ENCODE measurements around the gene PPCDC. TPM values are rescaled to one million over a fixed set of nuclear protein-coding genes. Genes with fewer than 3 reads are reported as not detected.
A peak's percentile ranks its signal among the peaks of the same experiment; 100 is the strongest.

The PPCDC gene, protein sequence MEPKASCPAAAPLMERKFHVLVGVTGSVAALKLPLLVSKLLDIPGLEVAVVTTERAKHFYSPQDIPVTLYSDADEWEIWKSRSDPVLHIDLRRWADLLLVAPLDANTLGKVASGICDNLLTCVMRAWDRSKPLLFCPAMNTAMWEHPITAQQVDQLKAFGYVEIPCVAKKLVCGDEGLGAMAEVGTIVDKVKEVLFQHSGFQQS
- total RNA-seq (2013; cell fraction: nucleolus; rRNA removed): 112 and 121 TPM in 2 replicates
- 42.7 and 45.0 TPM in 2 replicates for total RNA-seq (2014; rRNA removed)
- total RNA-seq (2014; rRNA removed; fragmentation: Illumina TruSeq; extraction: Trizol): 29.4 and 32.5 TPM in 2 replicates
- 40.2 and 43.3 TPM in 2 replicates for total RNA-seq (2021)
- polyA plus RNA-seq (2011; ENCODE audit: low read depth): 25.0 TPM
- 27.9 and 44.7 TPM in 2 replicates for polyA plus RNA-seq (2011; rRNA removed)
- 61.6 and 76.5 TPM in 2 replicates for polyA plus RNA-seq (2011; cell fraction: cytosol; rRNA removed)
- polyA plus RNA-seq (2011; cell fraction: nucleus; rRNA removed): 83.3 and 92.0 TPM in 2 replicates
- polyA plus RNA-seq (2012): 27.6 and 38.4 TPM in 2 replicates
- 32.9 and 35.7 TPM in 2 replicates for polyA plus RNA-seq (2014; fragmentation: Illumina TruSeq; extraction: Trizol)
- polyA plus RNA-seq (2014; fragmentation: Nextera tagmentation; extraction: Ambion mirVana): 100 to 1,000 TPM in 1 of 2 experiments, 10 to 100 TPM in 1; 92.0 to 135 TPM
- 68.2 and 69.9 TPM in 2 replicates for polyA plus RNA-seq (2014; rRNA removed)
- polyA plus RNA-seq (2016; fragmentation: Nextera tagmentation; extraction: Ambion mirVana): 10 to 100 TPM; 65.4 to 67.9 TPM
- 37.2 and 70.2 TPM in 2 replicates for polyA minus RNA-seq (2011; rRNA and poly(A)+ RNA removed)
- polyA minus RNA-seq (2011; cell fraction: cytosol; rRNA and poly(A)+ RNA removed): 8.8 and 18.7 TPM in 2 replicates
- polyA minus RNA-seq (2011; cell fraction: nucleus; rRNA and poly(A)+ RNA removed): 51.0 and 104 TPM in 2 replicates
- Bru-seq, nascent RNA: percentile 76 among the genes with signal in this experiment
- BruChase-seq, experiment 1, labeled RNA remaining after a 6-hour chase: percentile 68 among the genes with signal in this experiment
- BruChase-seq, experiment 2, labeled RNA remaining after a 2-hour chase: percentile 67 among the genes with signal in this experiment
- long read RNA-seq, experiment 1, transcript PPCDC-201 (6 exons, 2,250 nt): minor isoform, 7 of 26 reads
- long read RNA-seq, experiment 1, transcript PPCDC-205 (4 exons, 1,149 nt): major isoform, 8 of 26 reads
- long read RNA-seq, experiment 1, partial matches to known transcripts: 3 of 26 reads
- long read RNA-seq, experiment 1, other reads (novel, unspliced or antisense): 5 of 26 reads
- long read RNA-seq, experiment 2, transcript PPCDC-211 (5 exons, 464 nt): minor isoform, 5 of 78 reads
- long read RNA-seq, experiment 2, transcript PPCDC-205 (4 exons, 1,149 nt): major isoform, 23 of 78 reads
- long read RNA-seq, experiment 2, transcript PPCDC-201 (6 exons, 2,250 nt): major isoform, 23 of 78 reads
- long read RNA-seq, experiment 2, partial matches to known transcripts: 15 of 78 reads
- long read RNA-seq, experiment 2, other reads (novel, unspliced or antisense): 10 of 78 reads

DNA sequence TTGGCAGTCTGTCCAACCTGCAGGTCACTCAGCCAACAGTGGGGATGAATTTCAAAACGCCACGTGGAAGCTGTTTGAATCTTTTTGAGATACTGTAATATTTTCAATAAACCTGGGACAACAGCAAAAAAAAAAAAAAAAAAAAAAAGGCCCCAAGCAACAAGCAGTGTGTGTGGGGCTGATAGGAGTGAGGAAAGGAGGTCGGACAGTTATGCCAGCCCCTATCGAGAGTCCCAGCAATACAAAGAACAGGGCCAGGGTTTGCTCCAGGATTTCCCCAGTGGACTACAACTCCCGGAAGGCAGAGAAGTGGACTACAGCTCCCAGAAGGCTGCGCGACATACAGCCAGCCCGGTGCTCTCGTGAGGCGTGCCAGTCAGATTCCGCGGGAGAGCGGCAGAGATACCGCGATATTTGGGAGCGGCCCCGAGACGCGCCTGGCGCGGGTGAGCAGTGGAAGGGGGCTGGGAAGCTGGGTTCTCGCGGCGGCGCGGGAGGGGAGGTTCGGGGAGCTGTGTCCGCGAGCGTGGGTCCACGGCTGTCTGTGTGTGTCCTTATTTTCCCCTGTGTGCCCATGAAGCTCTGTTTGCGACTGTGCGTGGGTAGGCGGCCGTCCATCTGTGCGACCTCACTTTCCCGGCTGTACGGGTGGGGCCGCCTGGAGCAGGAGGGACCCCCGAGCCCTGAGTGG, at the start of gene PPCDC:
PPCDC (plus strand) TSS at position 410 of the 691 bp plus-strand sequence. CDS start 4,729 bp downstream, outside the sequence.
- intact Hi-C loops (cut with micrococcal nuclease; ENCODE audit: unreplicated experiment): loop anchor here (5.0 kb wide), 1 partner anchor 429 kb away; the partner anchor contains the start of gene SIN3A
- peak; percentile 87 for FAIRE-seq
- H3K79me2 ChIP-seq (ENCODE audit: control insufficient read depth, insufficient read depth, low read length): peaks cover 16% of the 10 kb centered on the region
- peak within 1 kb of the TSS; percentile 100 for H3K9ac ChIP-seq (ENCODE audit: control insufficient read depth, insufficient read depth, low read length)
- in situ Hi-C loops (cut with MboI): loop anchor here (10.0 to 25.0 kb wide), 2 partner anchors 281 to 639 kb away; no protein-coding TSS in a partner anchor
- H3K4me3 ChIP-seq: peak within 1 kb of the TSS; percentile 86
- H3K4me2 ChIP-seq (ENCODE audit: control insufficient read depth, insufficient read depth): peak within 1 kb of the TSS; percentile 93
- peak; percentile 84 for DNase-seq (ENCODE audit: low read depth, low spot score)
- H2AFZ ChIP-seq (ENCODE audit: control insufficient read depth, low read depth, low read length): peak within 1 kb of the TSS; percentile 90
- SMC1A ChIA-PET (ENCODE audit: uncharacterized antibody, unreplicated experiment): interaction anchor here (1.0 to 4.5 kb wide), 11 partner anchors 9 to 407 kb away, joined by 3 to 15 read pairs (median 4); no protein-coding TSS in a partner anchor
- no peaks in the 10 kb centered on the region for H3K9me3 ChIP-seq (replicated peaks; ENCODE audit: control insufficient read depth, insufficient read depth, low read length)
- ATAC-seq: peak; percentile 99
- RAD21 ChIA-PET (ENCODE audit: unreplicated experiment): interaction anchor here (0.6 to 3.8 kb wide), 13 partner anchors 15 to 477 kb away, joined by 3 to 28 read pairs (median 5); partner anchors contain the start of genes C15orf39, MAN2C1, SCAMP5 and SIN3A
- WGBS (ENCODE audit: insufficient coverage, insufficient replicate concordance, low lambda C conversion rate, missing lambda C conversion rate): 3% methylated on average over 40 of the region's 40 CpGs
- H3K4me1 ChIP-seq (ENCODE audit: control insufficient read depth, insufficient read depth, low read length): peaks cover 16% of the 10 kb centered on the region
- CTCF ChIA-PET: interaction anchor here (0.7 to 3.3 kb wide), 8 partner anchors 14 to 345 kb away, joined by 3 to 23 read pairs (median 4); partner anchors contain the start of genes MAN2C1 and SCAMP5
- no peaks in the 10 kb centered on the region for H3K27me3 ChIP-seq (replicated peaks in 1 of 2; ENCODE audit: control insufficient read depth in 2 of 2, insufficient read depth in 2 of 2, low read length in 1 of 2)
- peak within 1 kb of the TSS; percentile 98 for H3K27ac ChIP-seq (ENCODE audit: control insufficient read depth, insufficient read depth)
- no TSS peak for BruUV-seq (replicated peaks)
- POLR2A ChIA-PET: interaction anchor here (0.6 to 3.5 kb wide), 20 partner anchors 9 to 670 kb away, joined by 3 to 15 read pairs (median 3); partner anchors contain the start of genes C15orf39, COX5A, IMP3 and MAN2C1
- H3K36me3 ChIP-seq (ENCODE audit: control insufficient read depth in 2 of 2, insufficient read depth in 2 of 2, low read length in 1 of 2): no peaks in the 10 kb centered on the region
- no peaks in the 10 kb centered on the region for H4K20me1 ChIP-seq (ENCODE audit: control insufficient read depth, insufficient read depth)
- 0 out of 2 replicates have a peak, but pooled peaks have one; percentile 50 for TF ChIP-seq SREBF1 (IDR thresholded peaks at IDR 0.05; ENCODE audit: low read length)
- TF ChIP-seq KLF5 (IDR thresholded peaks at IDR 0.05; ENCODE audit: partially characterized antibody): peak; percentile 50
- peak; percentile 98 for TF ChIP-seq HCFC1 (IDR thresholded peaks at IDR 0.05; ENCODE audit: low read length)
- TF ChIP-seq PML (IDR thresholded peaks at IDR 0.05; ENCODE audit: low read length): peak; percentile 97
- TF ChIP-seq NR2C1 (IDR thresholded peaks at IDR 0.05): 0 out of 2 replicates have a peak, but pooled peaks have one; percentile 5
- TF ChIP-seq CBFB (IDR thresholded peaks at IDR 0.05; ENCODE audit: low read depth): peak; percentile 97
- TF ChIP-seq POU2F2 (IDR thresholded peaks at IDR 0.05; ENCODE audit: borderline replicate concordance, low read depth, low read length): peak; percentile 80; the same call in 1 of the 3 replicates
- peak; percentile 96 for TF ChIP-seq SIX5 (IDR thresholded peaks at IDR 0.05; ENCODE audit: low read depth, low read length, severe bottlenecking)
- TF ChIP-seq CBX5 (IDR thresholded peaks at IDR 0.05; ENCODE audit: low read depth): no peak
- TF ChIP-seq E2F8 (IDR thresholded peaks at IDR 0.05; ENCODE audit: low read depth, partially characterized antibody): peak; percentile 68
- TF ChIP-seq TCF3 (IDR thresholded peaks at IDR 0.05; ENCODE audit: borderline replicate concordance, insufficient read depth, low read depth, low read length): 0 out of 2 replicates have a peak, but pooled peaks have one; percentile 56
- TF ChIP-seq, protein P1, sequence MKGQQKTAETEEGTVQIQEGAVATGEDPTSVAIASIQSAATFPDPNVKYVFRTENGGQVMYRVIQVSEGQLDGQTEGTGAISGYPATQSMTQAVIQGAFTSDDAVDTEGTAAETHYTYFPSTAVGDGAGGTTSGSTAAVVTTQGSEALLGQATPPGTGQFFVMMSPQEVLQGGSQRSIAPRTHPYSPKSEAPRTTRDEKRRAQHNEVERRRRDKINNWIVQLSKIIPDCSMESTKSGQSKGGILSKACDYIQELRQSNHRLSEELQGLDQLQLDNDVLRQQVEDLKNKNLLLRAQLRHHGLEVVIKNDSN (IDR thresholded peaks at IDR 0.05; ENCODE audit: borderline replicate concordance, extremely low read length, insufficient read depth, low read depth, low read length): peak; percentile 3

Measured in GM12878 (cell line).